AG08395 (cell line): ENCODE data around the gene TIMM13.
"Not testable (repeated sequence)": the region's sequence is repeated elsewhere in the genome, so short reads cannot be mapped to it uniquely, and the experiment has no call there.

ENCODE experiments used
- DNase-seq: peaks from one replicate; pipeline ENCODE4 v3.0.0; 2012; ENCODE audit warnings: mixed read lengths, low spot score

TIMM13 gene

DNA sequence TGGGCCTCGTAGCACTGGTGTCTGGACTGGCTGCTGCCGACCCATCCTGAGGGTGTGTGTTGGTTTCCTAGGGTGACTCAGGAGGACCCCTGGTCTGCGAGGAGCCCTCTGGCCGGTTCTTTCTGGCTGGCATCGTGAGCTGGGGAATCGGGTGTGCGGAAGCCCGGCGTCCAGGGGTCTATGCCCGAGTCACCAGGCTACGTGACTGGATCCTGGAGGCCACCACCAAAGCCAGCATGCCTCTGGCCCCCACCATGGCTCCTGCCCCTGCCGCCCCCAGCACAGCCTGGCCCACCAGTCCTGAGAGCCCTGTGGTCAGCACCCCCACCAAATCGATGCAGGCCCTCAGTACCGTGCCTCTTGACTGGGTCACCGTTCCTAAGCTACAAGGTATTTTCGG lies 13.8 kb downstream of the TIMM13 start:
- no peak for DNase-seq

GRCh38 chr19:2413159-2413558 lies 14.2 kb downstream of the TIMM13 start:
- DNase-seq: no peak

GRCh38 chr19:2412449-2412848 lies 14.9 kb downstream of the TIMM13 start:
- no peak for DNase-seq

DNA sequence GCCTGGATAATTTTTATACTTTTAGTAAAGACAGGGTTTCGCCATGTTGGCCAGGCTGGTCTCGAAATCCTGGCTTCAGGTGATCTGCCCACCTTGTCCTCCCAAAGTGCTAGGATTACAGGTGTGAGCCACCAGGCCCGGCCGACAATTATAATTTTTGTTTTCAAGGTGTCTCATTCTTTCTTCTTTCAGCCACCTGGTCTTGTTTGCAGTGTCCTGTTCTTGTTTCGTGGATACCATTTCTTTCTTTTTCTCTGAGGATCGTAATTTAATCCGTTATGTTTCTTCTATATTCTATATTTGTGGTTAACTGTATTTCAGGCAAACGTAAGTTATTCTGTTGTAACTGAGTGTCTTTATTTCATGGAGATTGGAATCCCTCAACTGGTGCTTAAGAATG lies 15.7 kb downstream of the TIMM13 start:
- no peak for DNase-seq

DNA sequence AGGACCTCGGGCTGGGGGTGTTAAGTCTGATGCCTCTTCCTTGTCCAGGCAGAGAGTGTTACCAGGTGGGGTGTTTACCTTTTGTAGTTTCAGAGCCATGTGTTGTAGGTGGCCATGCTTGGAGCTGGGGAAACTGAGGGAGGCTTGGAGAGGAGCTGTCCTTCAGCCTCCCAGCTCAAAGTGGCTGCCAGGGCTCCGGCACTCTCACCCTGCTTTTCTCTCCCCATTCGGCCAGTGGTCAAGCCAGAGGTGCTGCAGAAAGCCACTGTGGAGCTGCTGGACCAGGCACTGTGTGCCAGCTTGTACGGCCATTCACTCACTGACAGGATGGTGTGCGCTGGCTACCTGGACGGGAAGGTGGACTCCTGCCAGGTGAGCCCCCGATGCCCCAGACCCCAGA lies 17.4 kb downstream of the TIMM13 start:
- DNase-seq: no peak

DNA sequence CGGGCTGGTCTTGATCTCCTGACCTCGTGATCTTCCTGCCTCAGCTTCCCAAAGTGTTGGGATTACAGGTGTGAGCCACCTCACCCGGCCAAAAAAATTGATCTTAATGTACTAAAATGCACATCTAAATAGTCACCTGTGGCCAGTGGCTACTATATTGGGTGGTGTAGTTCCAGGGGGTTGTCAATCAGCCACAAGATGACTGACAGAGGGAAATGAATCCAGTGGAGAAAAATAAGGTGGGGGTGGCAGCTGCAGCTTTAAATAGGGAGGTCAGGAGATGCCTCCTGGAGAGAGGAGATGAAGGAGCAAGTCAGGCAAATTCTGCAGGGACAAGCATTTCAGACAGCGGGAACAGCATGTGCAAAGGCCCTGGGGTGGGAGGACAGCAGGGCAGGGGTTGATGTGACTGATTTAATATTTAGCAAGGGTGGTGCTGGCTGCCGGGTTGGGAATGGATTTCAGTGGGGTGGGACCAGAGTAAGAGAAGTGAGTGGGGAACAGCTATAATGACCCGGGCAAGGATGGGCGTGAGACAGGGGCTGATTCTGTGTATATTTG lies 18.0 kb downstream of the TIMM13 start:
- DNase-seq: no peak

DNA sequence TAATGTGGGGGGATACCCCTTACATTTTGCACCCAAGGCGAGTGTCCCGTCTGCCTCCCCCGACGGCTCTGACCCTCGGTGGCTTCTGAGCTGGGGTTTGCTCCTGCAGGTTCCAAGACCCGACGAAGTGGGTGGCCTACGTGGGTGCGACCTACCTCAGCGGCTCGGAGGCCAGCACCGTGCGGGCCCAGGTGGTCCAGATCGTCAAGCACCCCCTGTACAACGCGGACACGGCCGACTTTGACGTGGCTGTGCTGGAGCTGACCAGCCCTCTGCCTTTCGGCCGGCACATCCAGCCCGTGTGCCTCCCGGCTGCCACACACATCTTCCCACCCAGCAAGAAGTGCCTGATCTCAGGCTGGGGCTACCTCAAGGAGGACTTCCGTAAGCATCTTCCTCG lies 19.1 kb downstream of the TIMM13 start:
- no peak for DNase-seq

DNA sequence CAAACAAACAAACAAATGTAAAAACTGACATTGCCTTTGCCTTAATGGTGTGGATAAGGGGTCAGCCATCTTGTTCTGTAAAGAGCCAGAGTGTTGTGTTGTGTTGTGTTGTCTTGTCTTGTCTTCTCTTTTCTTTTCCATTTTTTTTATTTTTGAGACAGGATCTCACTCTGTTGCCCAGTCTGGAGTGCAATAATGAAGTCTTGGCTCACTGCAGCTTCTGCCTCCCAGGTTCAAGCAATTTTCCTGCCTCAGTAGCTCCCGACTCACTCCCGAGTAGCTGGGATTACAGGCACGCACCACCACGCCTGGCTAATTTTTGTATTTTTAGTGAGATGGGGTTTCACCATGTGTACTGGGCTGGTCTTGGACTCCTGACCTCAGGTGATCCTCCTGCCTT lies 27.8 kb downstream of the TIMM13 start:
- DNase-seq: no peak

GRCh38 chr19:2398735-2399305 lies 28.6 kb downstream of the TIMM13 start:
- DNase-seq: no peak

DNA sequence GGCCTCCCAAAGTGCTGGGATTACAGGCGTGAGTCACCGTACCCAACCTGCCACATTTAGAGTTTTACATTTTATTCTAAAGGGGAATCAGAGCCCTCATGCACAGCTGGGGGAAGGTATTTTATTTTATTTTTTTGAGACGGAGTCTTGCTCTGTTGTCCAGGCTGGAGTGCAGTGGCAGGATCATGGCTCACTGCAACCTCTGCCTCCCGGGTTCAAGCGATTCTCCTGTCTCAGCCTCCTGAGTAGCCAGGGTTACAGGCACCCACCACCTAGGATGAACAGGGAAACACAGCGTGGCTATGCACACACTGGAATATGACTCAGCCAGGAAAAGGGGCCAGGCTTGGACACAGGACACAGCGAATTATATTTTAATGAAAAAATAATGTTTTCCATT lies 30.2 kb downstream of the TIMM13 start:
- not testable (repeated sequence) for DNase-seq

- DNase-seq: not testable (repeated sequence)
These were observed 32.0 kb downstream of the TIMM13 start for GRCh38 chr19:2395293-2395829.

GRCh38 chr19:2394442-2395292 lies 32.7 kb downstream of the TIMM13 start:
- no peak for DNase-seq

GRCh38 chr19:2394054-2394441 lies 33.3 kb downstream of the TIMM13 start:
- DNase-seq: no peak

- not testable (repeated sequence) for DNase-seq
These were observed 34.5 kb downstream of the TIMM13 start for GRCh38 chr19:2392899-2393298.

- DNase-seq: no peak
These were observed 35.0 kb downstream of the TIMM13 start for GRCh38 chr19:2392366-2392765.

- DNase-seq: peak; percentile 71
These were observed 36.2 kb downstream of the TIMM13 start for GRCh38 chr19:2391118-2391725.

- DNase-seq: no peak
These were observed 37.8 kb downstream of the TIMM13 start for GRCh38 chr19:2389594-2389993.

- no peak for DNase-seq
These were observed 39.8 kb downstream of the TIMM13 start for GRCh38 chr19:2387367-2388288.

DNA sequence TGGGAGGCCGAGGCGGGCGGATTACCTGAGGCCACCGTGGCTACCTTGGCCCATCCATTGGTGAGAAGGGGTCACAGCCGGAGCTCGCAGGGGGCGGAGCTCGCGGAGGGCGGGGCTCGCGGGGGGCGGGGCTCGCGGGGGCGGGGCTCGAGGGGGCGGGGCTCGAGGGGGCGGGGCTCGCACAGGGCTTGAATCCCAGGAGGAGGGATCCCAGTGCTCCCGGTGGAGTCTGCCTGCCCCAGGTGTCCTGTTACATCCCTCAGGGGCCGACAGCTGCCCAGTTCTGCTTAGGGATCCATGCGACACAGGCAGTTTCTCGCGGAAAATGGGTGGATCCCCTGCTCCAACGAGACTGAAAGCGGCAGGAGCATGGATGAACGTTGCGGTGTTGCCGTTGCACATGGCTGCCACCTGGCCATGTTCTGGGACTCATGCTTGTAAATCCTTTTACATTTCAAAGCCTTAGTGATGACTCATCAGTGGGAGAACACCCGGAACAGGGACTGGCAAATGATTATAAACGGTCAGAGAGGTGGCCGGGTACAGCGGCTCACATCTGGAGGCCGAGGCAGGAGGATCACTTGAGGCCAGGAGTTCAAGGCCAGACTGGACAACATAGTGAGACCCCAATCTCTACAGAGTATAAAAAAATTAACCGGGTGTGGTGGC lies 42.2 kb downstream of the TIMM13 start:
- DNase-seq: peak; percentile 80

GRCh38 chr19:2382530-2383222 lies 44.7 kb downstream of the TIMM13 start:
- no peak for DNase-seq
